Measurements from ENCODE around the gene DNAH7. TPM values are rescaled to one million over a fixed set of nuclear protein-coding genes. Genes with fewer than 3 reads are reported as not detected.

Gene DNAH7
- total RNA-seq, 1 donor from 2014 or later, result 9.2 TPM

DNA sequence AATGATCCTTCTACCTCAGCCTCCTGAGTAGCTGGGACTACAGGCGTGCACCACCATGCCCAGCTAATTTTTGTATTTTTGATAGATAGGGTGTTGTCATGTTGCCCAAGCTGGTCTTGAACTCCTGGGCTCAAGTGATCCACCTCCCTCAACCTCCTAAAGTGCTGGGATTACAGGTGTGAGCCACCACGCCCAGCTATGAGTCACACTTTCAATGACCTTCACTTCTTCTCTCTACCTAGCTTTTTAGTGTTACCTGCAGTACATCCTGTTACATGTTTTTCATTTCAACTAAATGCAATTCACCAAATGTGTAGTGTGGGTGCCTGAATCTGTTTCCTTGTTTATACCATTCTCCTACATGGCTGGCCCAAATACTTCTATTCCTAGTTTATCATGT lies 347.6 kb downstream of the DNAH7 start:
- ATAC-seq (no peak), DNase-seq (no peak)
- Histone ChIP-seq H3K9me3 (no peaks in the 10 kb centered on the region), H3K36me3 (peaks cover 48% of the 10 kb centered on the region), H3K4me1 (no peaks in the 10 kb centered on the region), H3K4me3 (no peak overlapping the region), H3K27ac (no peak overlapping the region), H3K27me3 (ENCODE audit: low read depth) (no peaks in the 10 kb centered on the region)
- intact Hi-C loops (cut with DNase I), result no loop called here
- TF ChIP-seq, protein P1, sequence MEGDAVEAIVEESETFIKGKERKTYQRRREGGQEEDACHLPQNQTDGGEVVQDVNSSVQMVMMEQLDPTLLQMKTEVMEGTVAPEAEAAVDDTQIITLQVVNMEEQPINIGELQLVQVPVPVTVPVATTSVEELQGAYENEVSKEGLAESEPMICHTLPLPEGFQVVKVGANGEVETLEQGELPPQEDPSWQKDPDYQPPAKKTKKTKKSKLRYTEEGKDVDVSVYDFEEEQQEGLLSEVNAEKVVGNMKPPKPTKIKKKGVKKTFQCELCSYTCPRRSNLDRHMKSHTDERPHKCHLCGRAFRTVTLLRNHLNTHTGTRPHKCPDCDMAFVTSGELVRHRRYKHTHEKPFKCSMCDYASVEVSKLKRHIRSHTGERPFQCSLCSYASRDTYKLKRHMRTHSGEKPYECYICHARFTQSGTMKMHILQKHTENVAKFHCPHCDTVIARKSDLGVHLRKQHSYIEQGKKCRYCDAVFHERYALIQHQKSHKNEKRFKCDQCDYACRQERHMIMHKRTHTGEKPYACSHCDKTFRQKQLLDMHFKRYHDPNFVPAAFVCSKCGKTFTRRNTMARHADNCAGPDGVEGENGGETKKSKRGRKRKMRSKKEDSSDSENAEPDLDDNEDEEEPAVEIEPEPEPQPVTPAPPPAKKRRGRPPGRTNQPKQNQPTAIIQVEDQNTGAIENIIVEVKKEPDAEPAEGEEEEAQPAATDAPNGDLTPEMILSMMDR (IDR thresholded peaks at IDR 0.05), result no peak

DNA sequence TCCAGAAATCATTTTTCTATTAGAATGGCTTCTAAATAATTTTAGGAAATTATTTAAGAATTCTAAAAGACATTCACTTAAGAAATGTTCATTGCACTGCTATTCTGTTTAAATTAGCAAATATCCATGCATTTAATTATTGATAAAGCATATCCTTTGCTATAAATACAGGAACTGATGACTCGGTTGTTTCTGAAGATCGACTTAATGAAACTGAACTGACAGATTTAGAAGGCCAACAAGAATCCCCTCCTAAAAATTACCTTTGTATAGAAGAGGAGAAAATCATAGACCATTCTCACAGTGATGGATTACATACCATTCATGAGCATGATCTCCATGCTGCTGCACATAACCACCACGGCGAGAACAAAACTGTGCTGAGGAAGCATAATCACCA lies 352.2 kb downstream of the DNAH7 start:
- Histone ChIP-seq H3K27me3 (ENCODE audit: low read depth) (no peaks in the 10 kb centered on the region), H3K4me3 (no peak overlapping the region), H3K27ac (no peak overlapping the region), H3K36me3 (peaks cover 62% of the 10 kb centered on the region), H3K4me1 (no peaks in the 10 kb centered on the region), H3K9me3 (no peaks in the 10 kb centered on the region)
- no peak for ATAC-seq
- TF ChIP-seq, protein P1 (IDR thresholded peaks at IDR 0.05), result no peak
- no peak for DNase-seq
- intact Hi-C loops (cut with DNase I), result no loop called here

DNA sequence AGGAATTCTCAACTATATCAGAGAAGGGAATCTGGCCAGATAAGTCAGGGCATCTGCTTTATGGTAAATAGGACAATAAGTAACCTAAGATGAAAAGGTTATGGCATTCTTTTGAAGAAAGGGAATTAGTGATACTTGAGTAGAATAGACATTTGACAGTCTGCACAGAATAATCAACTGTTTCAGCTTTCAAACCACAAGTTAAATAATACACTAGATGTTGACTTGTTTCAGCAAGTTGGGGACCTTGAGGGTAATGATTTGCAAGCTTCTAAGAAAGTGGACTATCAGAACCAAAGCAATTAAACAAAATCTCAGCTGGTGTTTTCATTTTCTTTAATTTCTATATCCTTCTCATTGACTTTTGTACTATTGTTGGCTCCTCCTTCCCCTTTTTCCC lies 357.2 kb downstream of the DNAH7 start:
- Histone ChIP-seq H3K9me3 (no peaks in the 10 kb centered on the region), H3K36me3 (peaks cover 42% of the 10 kb centered on the region), H3K4me1 (no peaks in the 10 kb centered on the region), H3K27ac (no peak overlapping the region), H3K4me3 (no peak overlapping the region), H3K27me3 (ENCODE audit: low read depth) (no peaks in the 10 kb centered on the region)
- ATAC-seq, result no peak
- intact Hi-C loops (cut with DNase I), result no loop called here
- no peak for DNase-seq
- TF ChIP-seq, protein P1 (IDR thresholded peaks at IDR 0.05), result no peak

DNA sequence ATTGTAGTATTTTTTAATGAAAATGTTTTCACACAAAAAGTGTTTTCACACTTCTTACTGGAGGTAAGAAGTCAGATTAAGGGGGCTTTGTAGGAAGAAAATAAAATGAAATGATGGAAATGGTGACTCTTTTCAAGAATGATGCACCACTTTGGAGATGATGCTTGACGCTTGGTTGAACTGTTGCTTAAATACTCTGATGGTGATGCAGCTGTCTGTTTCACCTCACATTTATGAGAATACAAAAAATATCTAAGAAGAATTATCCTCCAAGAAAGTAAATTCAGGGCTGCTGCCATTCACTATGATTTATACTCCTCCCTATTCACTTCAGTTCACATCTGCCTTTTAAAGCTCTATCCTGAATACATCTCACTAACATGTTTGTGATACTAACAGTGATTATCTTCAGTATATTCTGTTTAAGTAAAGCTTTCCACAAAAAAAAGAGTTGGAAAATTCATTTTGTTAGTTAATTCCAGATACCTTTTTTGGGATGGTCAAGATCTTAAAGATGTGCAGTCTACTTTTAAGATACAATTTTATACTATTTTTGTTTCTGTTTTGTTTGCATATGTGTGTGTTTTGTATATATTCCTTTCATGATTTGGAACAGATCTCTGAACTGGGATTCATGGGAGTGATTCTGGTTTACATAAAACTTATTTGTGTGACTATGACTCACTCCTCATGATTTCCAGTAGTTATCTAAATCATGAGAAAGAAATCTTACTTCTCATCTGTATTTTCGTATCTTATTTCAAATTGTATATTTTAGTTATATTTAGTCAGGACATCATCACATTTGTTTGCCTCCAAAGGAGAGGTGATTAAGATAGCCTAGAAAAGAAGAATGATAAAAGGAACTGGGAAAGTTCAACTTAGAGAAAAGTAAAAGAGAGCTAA lies 358.5 kb downstream of the DNAH7 start:
- H3K4me3 ChIP-seq, result no peak overlapping the region
- intact Hi-C loops (cut with DNase I), result no loop called here
- ATAC-seq (no peak), DNase-seq (no peak)
- peaks cover 29% of the 10 kb centered on the region for H3K36me3 ChIP-seq
- TF ChIP-seq, protein P1 (IDR thresholded peaks at IDR 0.05), result no peak
- H3K27ac ChIP-seq, result no peak overlapping the region
- H3K27me3 ChIP-seq (ENCODE audit: low read depth), result no peaks in the 10 kb centered on the region
- H3K4me1 ChIP-seq, result no peaks in the 10 kb centered on the region
- no peaks in the 10 kb centered on the region for H3K9me3 ChIP-seq

DNA sequence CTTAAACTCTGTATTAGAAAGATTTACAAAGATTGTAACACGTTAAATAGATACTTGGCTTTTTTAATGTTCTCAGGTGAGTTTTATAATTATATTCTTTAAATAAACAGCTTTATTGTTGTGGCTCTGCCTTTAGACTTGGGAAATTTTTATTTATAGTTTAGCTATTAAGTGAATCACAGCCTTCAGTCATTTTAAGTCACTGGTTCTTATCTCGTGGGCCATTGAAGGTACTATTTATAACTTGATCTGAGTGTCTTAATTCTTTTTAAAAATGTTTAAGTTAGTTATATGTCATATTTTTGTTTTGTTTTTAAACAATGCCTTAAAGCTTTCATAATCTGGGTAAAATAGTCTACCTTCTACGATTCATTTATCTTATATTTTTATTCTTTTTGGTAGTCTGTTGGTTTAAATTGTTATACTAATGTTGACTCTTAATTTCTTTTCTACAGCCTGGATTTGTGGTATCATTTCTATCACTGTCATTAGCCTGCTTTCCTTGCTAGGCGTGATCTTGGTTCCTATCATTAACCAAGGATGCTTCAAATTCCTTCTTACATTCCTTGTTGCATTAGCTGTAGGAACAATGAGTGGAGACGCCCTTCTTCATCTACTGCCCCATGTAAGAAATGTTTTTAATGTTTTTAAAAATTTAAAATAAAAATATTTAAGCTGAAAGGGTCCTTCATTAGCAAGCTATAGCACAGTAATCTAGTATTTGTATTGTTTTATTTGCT lies 362.3 kb downstream of the DNAH7 start:
- Histone ChIP-seq H3K36me3 (peaks cover 9% of the 10 kb centered on the region), H3K27me3 (ENCODE audit: low read depth) (no peaks in the 10 kb centered on the region), H3K4me1 (no peaks in the 10 kb centered on the region), H3K27ac (no peak overlapping the region), H3K4me3 (no peak overlapping the region), H3K9me3 (peaks cover under 1% of the 10 kb centered on the region)
- intact Hi-C loops (cut with DNase I), result no loop called here
- TF ChIP-seq, protein P1 (IDR thresholded peaks at IDR 0.05), result no peak
- DNase-seq, result no peak
- no peak for ATAC-seq
